SK-N-SH (cell line): Measurements from ENCODE around the gene CXXC4. TPM values are rescaled to one million over a fixed set of nuclear protein-coding genes. Genes with fewer than 3 reads are reported as not detected.

ENCODE experiments used
- CTCF ChIA-PET: fragments of 300-600, 350-600 bp; formaldehyde crosslinking; extraction: SDS; loops from one replicate; lab custom pipeline; 2021; lab: Yijun Ruan, JAX
- POLR2A ChIA-PET: fragments of 350-600 bp; sonication (Branson Sonifier 250); formaldehyde crosslinking; extraction: SDS; loops from one replicate; lab custom pipeline; 2020; ENCODE audit warnings: antibody characterized with exemption, inconsistent platforms; lab: Yijun Ruan, JAX
- DNase-seq: peaks from one replicate; pipeline ENCODE4 v3.0.0; 2012
- H2AFZ ChIP-seq: fragments of 200-600 bp; sonication (generic); 2 replicates; pipeline ENCODE4 v1.8.1; 2016; ENCODE audit warnings: antibody characterized with exemption, mild to moderate bottlenecking, low read depth
- H3F3A ChIP-seq: fragments of 200-600 bp; sonication (generic); replicated peaks from 2 replicates; pipeline ENCODE3; 2016; ENCODE audit warnings: antibody characterized with exemption, mild to moderate bottlenecking; ENCODE audit not compliant: insufficient read depth
- H3K27ac ChIP-seq, 2 experiments: fragments of 200-500 bp in 1 of 2; fragments of 200-600 bp in 1 of 2; sonication (Bioruptor generic) in 1 of 2; sonication (generic), shearing (Covaris generic) in 1 of 2; 2 replicates each; pipeline versions ENCODE4 v1.5.1 to v1.6.1; 2014 to 2016; ENCODE audit warnings: low read depth in 2 of 2, inconsistent platforms in 1 of 2, low read length in 1 of 2, mild to moderate bottlenecking in 1 of 2, mixed read lengths in 1 of 2
- H3K27me3 ChIP-seq: fragments of 200-600 bp; sonication (generic), shearing (Covaris generic); 2 replicates; pipeline ENCODE4 v1.6.1; 2016; ENCODE audit warnings: mixed run types; ENCODE audit not compliant: insufficient read depth
- H3K36me3 ChIP-seq, 2 experiments: fragments of 200-500 bp in 1 of 2; fragments of 200-600 bp in 1 of 2; sonication (Bioruptor generic) in 1 of 2; sonication (generic) in 1 of 2; replicated peaks in 1 of 2; 2 replicates each; pipeline versions ENCODE3 to v1.5.1; 2014 to 2016; ENCODE audit warnings: low read length in 1 of 2, mild to moderate bottlenecking in 1 of 2; ENCODE audit not compliant: insufficient read depth in 2 of 2, control insufficient read depth in 1 of 2
- H3K4me1 ChIP-seq, 2 experiments: fragments of 200-500 bp in 1 of 2; fragments of 200-600 bp in 1 of 2; sonication (Bioruptor generic) in 1 of 2; sonication (generic), shearing (Covaris generic) in 1 of 2; 2 replicates each; pipeline versions ENCODE4 v1.5.1 to v1.6.1; 2014 to 2016; ENCODE audit warnings: low read depth in 1 of 2, low read length in 1 of 2, mixed run types in 1 of 2; ENCODE audit not compliant: insufficient read depth in 2 of 2, control insufficient read depth in 1 of 2
- H3K4me2 ChIP-seq: fragments of 200-600 bp; sonication (generic), shearing (Covaris generic); 2 replicates; pipeline ENCODE4 v1.6.1; 2017; ENCODE audit warnings: mixed run types
- H3K4me3 ChIP-seq, 2 experiments: fragments of 200-500 bp in 1 of 2; fragments of 200-600 bp in 1 of 2; sonication (Bioruptor generic) in 1 of 2; sonication (generic), shearing (Covaris generic) in 1 of 2; 2 replicates each; pipeline versions ENCODE4 v1.5.1 to v1.8.1; 2014 to 2016; ENCODE audit warnings: low read depth in 2 of 2, inconsistent platforms in 1 of 2, low read length in 1 of 2, mild to moderate bottlenecking in 1 of 2, mixed read lengths in 1 of 2, moderate library complexity in 1 of 2
- H3K79me2 ChIP-seq: fragments of 200-600 bp; sonication (generic); 2 replicates; pipeline ENCODE4 v1.8.1; 2017; ENCODE audit warnings: mild to moderate bottlenecking; ENCODE audit not compliant: insufficient read depth
- H3K9ac ChIP-seq: fragments of 200-600 bp; sonication (generic); 2 replicates; pipeline ENCODE4 v1.6.1; 2017; ENCODE audit warnings: mixed run types
- H3K9me2 ChIP-seq: fragments of 200-600 bp; sonication (generic); 2 replicates; pipeline ENCODE4 v1.6.1; 2017; ENCODE audit warnings: mixed run types
- H3K9me3 ChIP-seq: fragments of 200-600 bp; sonication (generic); 2 replicates; pipeline ENCODE4 v1.6.1; 2017; ENCODE audit warnings: mixed run types, mild to moderate bottlenecking, moderate library complexity
- H4K20me1 ChIP-seq: fragments of 200-600 bp; sonication (generic); 2 replicates; pipeline ENCODE4 v1.6.1; 2017; ENCODE audit warnings: mild to moderate bottlenecking, mixed run types; ENCODE audit not compliant: insufficient read depth
- EP300 ChIP-seq, 2 experiments: IDR thresholded peaks; 2 replicates each; pipeline versions ENCODE4 v1.4.0 to v1.6.1; 2012; ENCODE audit warnings: borderline replicate concordance in 1 of 2, low read depth in 1 of 2, low read length in 1 of 2
- EZH2phosphoT487 ChIP-seq: fragments of 200-600 bp; sonication (generic); IDR thresholded peaks from 2 replicates; pipeline ENCODE4 v1.6.1; 2017; ENCODE audit warnings: low read depth, mixed run types, mild to moderate bottlenecking, antibody characterized with exemption, moderate library complexity, borderline replicate concordance
- FOXJ3 ChIP-seq: sonication (generic); formaldehyde crosslinking; IDR thresholded peaks from 2 replicates; pipeline ENCODE4 v1.5.1; 2020; ENCODE audit warnings: mild to moderate bottlenecking, missing genetic modification reagents
- GABPA ChIP-seq: IDR thresholded peaks from 2 replicates; pipeline ENCODE4 v1.4.0; 2012; ENCODE audit warnings: low read depth, mild to moderate bottlenecking
- JUND ChIP-seq: IDR thresholded peaks from 2 replicates; pipeline ENCODE4 v1.4.0; 2012
- MXI1 ChIP-seq: IDR thresholded peaks from 2 replicates; pipeline ENCODE4 v1.6.1; 2012; ENCODE audit warnings: mild to moderate bottlenecking, low read depth, low read length, improper control_type of control experiment
- POLR2AphosphoS5 ChIP-seq: IDR thresholded peaks from 2 replicates; pipeline ENCODE4 v1.6.1; 2012; ENCODE audit warnings: low read depth, low read length
- RAD21 ChIP-seq: IDR thresholded peaks from 2 replicates; pipeline ENCODE4 v1.6.1; 2012; ENCODE audit warnings: mild to moderate bottlenecking, low read length
- REST ChIP-seq: IDR thresholded peaks from 2 replicates; pipeline ENCODE4 v1.6.1; 2012; ENCODE audit warnings: mild to moderate bottlenecking, low read depth, low read length, moderate library complexity
- RXRA ChIP-seq: IDR thresholded peaks from 2 replicates; pipeline ENCODE4 v1.4.0; 2012; ENCODE audit warnings: low read depth, mild to moderate bottlenecking, borderline replicate concordance
- SMC3 ChIP-seq: IDR thresholded peaks from 2 replicates; pipeline ENCODE4 v1.6.1; 2012; ENCODE audit warnings: low read depth, low read length, improper control_type of control experiment
- TAF1 ChIP-seq: IDR thresholded peaks from 2 replicates; pipeline ENCODE4 v1.6.1; 2012; ENCODE audit warnings: low read depth, mild to moderate bottlenecking, low read length, moderate library complexity, borderline replicate concordance
- whole genome bisulfite sequencing: methylation state at CpG from one replicate; pipeline ENCODE4 v1.1.6; 2017; ENCODE audit warnings: low lambda C conversion rate; 5-methylcytosine and 5-hydroxymethylcytosine counted together
- polyA plus RNA-seq, 3 experiments: library from polyadenylated mRNA; depleted of rRNA; stranded (reverse); fragments of >200 nt; gene quantifications; 2 replicates each; pipeline ENCODE4 v1.2.3, GENCODE V29; 2012
- TF ChIP-seq, protein P1 (sequence below): IDR thresholded peaks from 2 replicates; pipeline ENCODE4; 2012
- TF ChIP-seq, protein P2 (sequence below): IDR thresholded peaks from 2 replicates; pipeline ENCODE4 v1.4.0; 2012; ENCODE audit warnings: low read depth
- TF ChIP-seq, protein P3 (sequence below): IDR thresholded peaks from 2 replicates; pipeline ENCODE4 v1.4.0; 2012; ENCODE audit warnings: low read depth, borderline replicate concordance
- TF ChIP-seq, protein P4 (sequence below): fragments of 150-350 bp; IDR thresholded peaks from 2 replicates; pipeline ENCODE4 v1.6.1; 2016; ENCODE audit warnings: mild to moderate bottlenecking, low read depth, low read length

CXXC4 gene
- polyA plus RNA-seq, 1 of the 3 experiments (the other 2 are of a cell fraction): 0.02 TPM

GRCh38 chr4:104446431-104447278, 48.0 kb downstream of the CXXC4 start:
- Histone ChIP-seq H3K9me3 (no peaks in the 10 kb centered on the region), H2AFZ (no peak overlapping the region), H4K20me1 (no peaks in the 10 kb centered on the region), H3K9ac (no peak overlapping the region), H3K9me2 (no peaks in the 10 kb centered on the region), H3K27ac (no peak overlapping the region; a peak in 1 of 4 replicates), H3K4me3 (no peak overlapping the region), H3K79me2 (no peaks in the 10 kb centered on the region), H3K36me3 (no peaks in the 10 kb centered on the region), H3K4me1 (peaks cover 0 to 3% of the 10 kb centered on the region in 2 experiments; a peak in 2 of 4 replicates), H3F3A (no peaks in the 10 kb centered on the region), H3K4me2 (no peak overlapping the region), H3K27me3 (no peaks in the 10 kb centered on the region)
- no peak for DNase-seq
- 30% methylated on average over 5 of the region's 5 CpGs for WGBS
- ChIA-PET POLR2A (no interaction called here), CTCF (interaction anchor here (1.2 kb wide), 1 partner anchor 14 kb away, joined by 5 read pairs; no protein-coding TSS in a partner anchor)
- TF ChIP-seq RXRA (no peak), TAF1 (no peak), REST (no peak), EZH2phosphoT487 (no peak), SMC3 (no peak), GABPA (no peak), JUND (no peak), POLR2AphosphoS5 (no peak), FOXJ3 (no peak), EP300 (IDR thresholded peaks at IDR 0.05; ENCODE audit: borderline replicate concordance in 1 of 2, low read depth in 1 of 2, low read length in 1 of 2) (no peak), RAD21 (no peak), MXI1 (no peak)
- TF ChIP-seq, protein P1, sequence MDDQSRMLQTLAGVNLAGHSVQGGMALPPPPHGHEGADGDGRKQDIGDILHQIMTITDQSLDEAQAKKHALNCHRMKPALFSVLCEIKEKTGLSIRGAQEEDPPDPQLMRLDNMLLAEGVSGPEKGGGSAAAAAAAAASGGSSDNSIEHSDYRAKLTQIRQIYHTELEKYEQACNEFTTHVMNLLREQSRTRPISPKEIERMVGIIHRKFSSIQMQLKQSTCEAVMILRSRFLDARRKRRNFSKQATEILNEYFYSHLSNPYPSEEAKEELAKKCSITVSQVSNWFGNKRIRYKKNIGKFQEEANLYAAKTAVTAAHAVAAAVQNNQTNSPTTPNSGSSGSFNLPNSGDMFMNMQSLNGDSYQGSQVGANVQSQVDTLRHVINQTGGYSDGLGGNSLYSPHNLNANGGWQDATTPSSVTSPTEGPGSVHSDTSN: no peak
- TF ChIP-seq, protein P2, sequence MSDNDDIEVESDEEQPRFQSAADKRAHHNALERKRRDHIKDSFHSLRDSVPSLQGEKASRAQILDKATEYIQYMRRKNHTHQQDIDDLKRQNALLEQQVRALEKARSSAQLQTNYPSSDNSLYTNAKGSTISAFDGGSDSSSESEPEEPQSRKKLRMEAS: no peak
- TF ChIP-seq, protein P3, sequence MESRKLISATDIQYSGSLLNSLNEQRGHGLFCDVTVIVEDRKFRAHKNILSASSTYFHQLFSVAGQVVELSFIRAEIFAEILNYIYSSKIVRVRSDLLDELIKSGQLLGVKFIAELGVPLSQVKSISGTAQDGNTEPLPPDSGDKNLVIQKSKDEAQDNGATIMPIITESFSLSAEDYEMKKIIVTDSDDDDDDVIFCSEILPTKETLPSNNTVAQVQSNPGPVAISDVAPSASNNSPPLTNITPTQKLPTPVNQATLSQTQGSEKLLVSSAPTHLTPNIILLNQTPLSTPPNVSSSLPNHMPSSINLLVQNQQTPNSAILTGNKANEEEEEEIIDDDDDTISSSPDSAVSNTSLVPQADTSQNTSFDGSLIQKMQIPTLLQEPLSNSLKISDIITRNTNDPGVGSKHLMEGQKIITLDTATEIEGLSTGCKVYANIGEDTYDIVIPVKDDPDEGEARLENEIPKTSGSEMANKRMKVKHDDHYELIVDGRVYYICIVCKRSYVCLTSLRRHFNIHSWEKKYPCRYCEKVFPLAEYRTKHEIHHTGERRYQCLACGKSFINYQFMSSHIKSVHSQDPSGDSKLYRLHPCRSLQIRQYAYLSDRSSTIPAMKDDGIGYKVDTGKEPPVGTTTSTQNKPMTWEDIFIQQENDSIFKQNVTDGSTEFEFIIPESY: no peak
- TF ChIP-seq, protein P4, sequence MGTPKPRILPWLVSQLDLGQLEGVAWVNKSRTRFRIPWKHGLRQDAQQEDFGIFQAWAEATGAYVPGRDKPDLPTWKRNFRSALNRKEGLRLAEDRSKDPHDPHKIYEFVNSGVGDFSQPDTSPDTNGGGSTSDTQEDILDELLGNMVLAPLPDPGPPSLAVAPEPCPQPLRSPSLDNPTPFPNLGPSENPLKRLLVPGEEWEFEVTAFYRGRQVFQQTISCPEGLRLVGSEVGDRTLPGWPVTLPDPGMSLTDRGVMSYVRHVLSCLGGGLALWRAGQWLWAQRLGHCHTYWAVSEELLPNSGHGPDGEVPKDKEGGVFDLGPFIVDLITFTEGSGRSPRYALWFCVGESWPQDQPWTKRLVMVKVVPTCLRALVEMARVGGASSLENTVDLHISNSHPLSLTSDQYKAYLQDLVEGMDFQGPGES: no peak
